GM18526 (cell line): ENCODE data around the gene RERE.

ENCODE experiments used
- POLR2A ChIP-seq: IDR thresholded peaks from 3 replicates; pipeline ENCODE4 v1.6.1; 2011; ENCODE audit not compliant: insufficient read length; ENCODE audit errors: extremely low read depth

Gene RERE

GRCh38 chr1:8363767-8364301, 453.6 kb downstream of the RERE start:
- TF ChIP-seq POLR2A: no peak

- no peak for TF ChIP-seq POLR2A
Observed at GRCh38 chr1:8363186-8363766, 454.2 kb downstream of the RERE start.

- no peak for TF ChIP-seq POLR2A
Observed at GRCh38 chr1:8362701-8363101, 454.7 kb downstream of the RERE start.

GRCh38 chr1:8361198-8361849, 456.1 kb downstream of the RERE start:
- no peak for TF ChIP-seq POLR2A

GRCh38 chr1:8360493-8361197, 456.8 kb downstream of the RERE start:
- no peak for TF ChIP-seq POLR2A

GRCh38 chr1:8359617-8360481, 457.6 kb downstream of the RERE start:
- no peak for TF ChIP-seq POLR2A

- no peak for TF ChIP-seq POLR2A
Observed at GRCh38 chr1:8358897-8359616, 458.4 kb downstream of the RERE start.

- no peak for TF ChIP-seq POLR2A
Observed at GRCh38 chr1:8358241-8358896, 459.1 kb downstream of the RERE start.

GRCh38 chr1:8357329-8358101, 459.9 kb downstream of the RERE start:
- TF ChIP-seq POLR2A: peak; percentile 14

- no peak for TF ChIP-seq POLR2A
Observed at GRCh38 chr1:8356256-8357209, 460.9 kb downstream of the RERE start.

GRCh38 chr1:8355439-8356255, 461.8 kb downstream of the RERE start:
- no peak for TF ChIP-seq POLR2A
